SU-DHL-6 (cell line): Measurements from ENCODE around the gene LSM3.

Experiments used
- H2AFZ ChIP-seq: fragments of 200-600 bp; sonication (generic); 2 replicates; pipeline ENCODE4 v1.6.1; 2014; ENCODE audit warnings: low read depth, mild to moderate bottlenecking, moderate library complexity, mixed read lengths, antibody characterized with exemption, low read length; ENCODE audit not compliant: severe bottlenecking
- H3F3A ChIP-seq: fragments of 200-600 bp; shearing (Covaris generic); 2 replicates; pipeline ENCODE4 v1.6.0; 2016; ENCODE audit warnings: antibody characterized with exemption, mild to moderate bottlenecking; ENCODE audit not compliant: insufficient read depth
- H3K27ac ChIP-seq: fragments of 200-600 bp; sonication (generic); 2 replicates; pipeline ENCODE4 v1.5.1; 2016; ENCODE audit warnings: low read depth, mild to moderate bottlenecking, low read length, moderate library complexity, mixed read lengths
- H3K27me3 ChIP-seq: fragments of 200-600 bp; sonication (generic), shearing (Covaris generic); 2 replicates; pipeline ENCODE4 v1.6.0; 2014; ENCODE audit warnings: mild to moderate bottlenecking, low read length
- H3K36me3 ChIP-seq: fragments of 200-600 bp; sonication (generic); 2 replicates; pipeline ENCODE4 v1.6.1; 2014; ENCODE audit warnings: mild to moderate bottlenecking, low read length, mixed read lengths
- H3K4me2 ChIP-seq: fragments of 300-600, 200-600 bp; shearing (Covaris generic), sonication (generic); 2 replicates; pipeline ENCODE4 v1.6.0; 2014; ENCODE audit warnings: low read length, low read depth, mild to moderate bottlenecking; ENCODE audit not compliant: poor library complexity, severe bottlenecking
- H3K4me3 ChIP-seq: fragments of 200-600 bp; sonication (generic); 2 replicates; pipeline ENCODE4 v1.5.1; 2014; ENCODE audit warnings: antibody characterized with exemption, low read length, mild to moderate bottlenecking, mixed read lengths; ENCODE audit not compliant: insufficient read depth, poor library complexity, severe bottlenecking
- H3K79me2 ChIP-seq: fragments of 200-600 bp; sonication (generic); 2 replicates; pipeline ENCODE4 v1.6.1; 2014; ENCODE audit warnings: mild to moderate bottlenecking, low read length, moderate library complexity; ENCODE audit not compliant: insufficient read depth
- H3K9ac ChIP-seq: fragments of 200-600 bp; sonication (generic); 2 replicates; pipeline ENCODE4 v1.7.0; 2014; ENCODE audit warnings: mild to moderate bottlenecking, low read length
- H3K9me2 ChIP-seq: fragments of 200-600 bp; sonication (generic); replicated peaks from 2 replicates; pipeline ENCODE4 v1.6.1; 2014; ENCODE audit warnings: low read length; ENCODE audit not compliant: insufficient read depth
- H3K9me3 ChIP-seq: fragments of 200-600 bp; sonication (generic); 2 replicates; pipeline ENCODE4 v1.6.1; 2014; ENCODE audit warnings: low read length, mixed read lengths; ENCODE audit not compliant: insufficient read depth
- H4K20me1 ChIP-seq: fragments of 200-600 bp; sonication (generic); 2 replicates; pipeline ENCODE4 v1.6.1; 2014; ENCODE audit warnings: low read depth, mild to moderate bottlenecking, antibody characterized with exemption, low read length, moderate library complexity, mixed read lengths
- CTCF ChIP-seq: fragments of 200-600 bp; sonication (generic); IDR thresholded peaks from one replicate; pipeline ENCODE4 v1.5.1; 2017; ENCODE audit warnings: antibody characterized with exemption, mild to moderate bottlenecking, low read length, moderate library complexity; ENCODE audit not compliant: insufficient read depth, poor library complexity, severe bottlenecking
- EZH2phosphoT487 ChIP-seq: fragments of 200-600 bp; sonication (generic), shearing (Covaris generic); conservative IDR thresholded peaks from 2 replicates; pipeline ENCODE4 v1.6.1; 2018; ENCODE audit warnings: mild to moderate bottlenecking, antibody characterized with exemption, low read length, moderate library complexity, mixed read lengths

LSM3 gene

GRCh38 chr3:14169871-14170270 is 8.7 kb upstream of the LSM3 start:
- H3K4me3 ChIP-seq = no peak overlapping the region
- no peak overlapping the region for H3K4me2 ChIP-seq
- H3K79me2 ChIP-seq = peaks cover 17% of the 10 kb centered on the region
- peaks cover 2% of the 10 kb centered on the region; the same call in 1 of the 2 replicates for H4K20me1 ChIP-seq
- no peaks in the 10 kb centered on the region for H3K9me2 ChIP-seq
- no peak overlapping the region for H2AFZ ChIP-seq
- H3K27me3 ChIP-seq = no peaks in the 10 kb centered on the region
- H3K9me3 ChIP-seq = no peaks in the 10 kb centered on the region
- TF ChIP-seq EZH2phosphoT487 = no peak
- no peak for TF ChIP-seq CTCF
- H3K36me3 ChIP-seq = peaks cover 24% of the 10 kb centered on the region
- no peaks in the 10 kb centered on the region for H3F3A ChIP-seq
- no peak overlapping the region for H3K9ac ChIP-seq
- no peak overlapping the region for H3K27ac ChIP-seq

- Histone ChIP-seq H2AFZ (no peak overlapping the region), H3K27me3 (no peaks in the 10 kb centered on the region), H3K4me2 (no peak overlapping the region), H3K27ac (no peak overlapping the region), H3K36me3 (peaks cover 24% of the 10 kb centered on the region), H4K20me1 (peaks cover 7% of the 10 kb centered on the region; the same call in 1 of the 2 replicates), H3K79me2 (peaks cover 25% of the 10 kb centered on the region), H3K9me3 (no peaks in the 10 kb centered on the region), H3F3A (peaks cover 7% of the 10 kb centered on the region), H3K4me3 (no peak overlapping the region), H3K9me2 (no peaks in the 10 kb centered on the region), H3K9ac (no peak overlapping the region)
- TF ChIP-seq CTCF (no peak), EZH2phosphoT487 (no peak)
Measured at GRCh38 chr3:14170531-14171159, 8.0 kb upstream of the LSM3 start.

GRCh38 chr3:14172496-14172895 is 6.1 kb upstream of the LSM3 start:
- Histone ChIP-seq H3K9ac (no peak overlapping the region), H2AFZ (no peak overlapping the region), H3F3A (peaks cover 12% of the 10 kb centered on the region), H3K79me2 (peaks cover 43% of the 10 kb centered on the region), H3K36me3 (peaks cover 24% of the 10 kb centered on the region), H4K20me1 (peaks cover 7% of the 10 kb centered on the region; the same call in 1 of the 2 replicates), H3K9me3 (no peaks in the 10 kb centered on the region), H3K4me2 (no peak overlapping the region), H3K9me2 (no peaks in the 10 kb centered on the region), H3K4me3 (no peak overlapping the region), H3K27me3 (no peaks in the 10 kb centered on the region), H3K27ac (no peak overlapping the region)
- TF ChIP-seq EZH2phosphoT487 (no peak), CTCF (no peak)
